NCI-H1694 (cell line): ENCODE data around the gene CHST14.

ENCODE experiments used
- DNase-seq: peaks from one replicate; lab custom pipeline; 2025; lab: John Stamatoyannopoulos, UW

Gene CHST14, protein sequence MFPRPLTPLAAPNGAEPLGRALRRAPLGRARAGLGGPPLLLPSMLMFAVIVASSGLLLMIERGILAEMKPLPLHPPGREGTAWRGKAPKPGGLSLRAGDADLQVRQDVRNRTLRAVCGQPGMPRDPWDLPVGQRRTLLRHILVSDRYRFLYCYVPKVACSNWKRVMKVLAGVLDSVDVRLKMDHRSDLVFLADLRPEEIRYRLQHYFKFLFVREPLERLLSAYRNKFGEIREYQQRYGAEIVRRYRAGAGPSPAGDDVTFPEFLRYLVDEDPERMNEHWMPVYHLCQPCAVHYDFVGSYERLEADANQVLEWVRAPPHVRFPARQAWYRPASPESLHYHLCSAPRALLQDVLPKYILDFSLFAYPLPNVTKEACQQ

DNA sequence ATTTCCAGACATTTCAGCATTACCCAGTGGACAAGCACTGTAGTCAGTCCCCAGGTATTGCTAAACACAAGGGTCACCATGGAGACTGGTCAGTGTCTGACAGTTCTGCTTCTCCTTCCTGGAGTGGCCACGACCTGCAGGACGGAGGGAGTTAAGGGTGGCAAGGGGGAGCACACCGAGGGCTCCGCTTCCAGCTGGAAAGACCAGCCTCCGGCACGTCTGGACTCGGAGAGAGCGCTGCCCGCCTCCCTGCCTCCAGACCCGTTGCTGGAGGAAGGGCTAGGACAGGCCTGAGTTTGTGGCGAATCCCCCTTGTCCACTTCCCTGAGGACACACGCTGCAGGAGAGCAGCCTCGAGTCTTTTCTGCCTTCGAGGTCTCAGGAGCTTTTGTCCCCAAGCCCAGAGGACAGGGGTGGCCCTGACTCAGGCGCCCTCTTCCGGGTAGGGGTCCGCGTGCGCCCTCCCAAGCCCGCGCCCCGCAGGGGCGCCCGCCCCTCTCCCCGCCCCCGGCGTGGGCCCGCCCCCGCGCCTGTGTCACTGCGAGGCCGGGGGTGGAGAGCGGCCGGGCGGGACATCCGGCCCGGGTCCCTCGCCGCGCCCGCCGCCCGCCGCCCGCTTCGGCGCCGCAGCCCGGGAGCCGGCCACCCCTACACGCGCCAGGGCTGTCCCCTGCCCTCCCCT, at the start of gene CHST14:
Gene CHST14, plus strand, starts transcription at position 562 of the 682 bp plus-strand sequence. CDS start 230 bp downstream, outside the sequence.
- DNase-seq, result peak; percentile 33

DNA sequence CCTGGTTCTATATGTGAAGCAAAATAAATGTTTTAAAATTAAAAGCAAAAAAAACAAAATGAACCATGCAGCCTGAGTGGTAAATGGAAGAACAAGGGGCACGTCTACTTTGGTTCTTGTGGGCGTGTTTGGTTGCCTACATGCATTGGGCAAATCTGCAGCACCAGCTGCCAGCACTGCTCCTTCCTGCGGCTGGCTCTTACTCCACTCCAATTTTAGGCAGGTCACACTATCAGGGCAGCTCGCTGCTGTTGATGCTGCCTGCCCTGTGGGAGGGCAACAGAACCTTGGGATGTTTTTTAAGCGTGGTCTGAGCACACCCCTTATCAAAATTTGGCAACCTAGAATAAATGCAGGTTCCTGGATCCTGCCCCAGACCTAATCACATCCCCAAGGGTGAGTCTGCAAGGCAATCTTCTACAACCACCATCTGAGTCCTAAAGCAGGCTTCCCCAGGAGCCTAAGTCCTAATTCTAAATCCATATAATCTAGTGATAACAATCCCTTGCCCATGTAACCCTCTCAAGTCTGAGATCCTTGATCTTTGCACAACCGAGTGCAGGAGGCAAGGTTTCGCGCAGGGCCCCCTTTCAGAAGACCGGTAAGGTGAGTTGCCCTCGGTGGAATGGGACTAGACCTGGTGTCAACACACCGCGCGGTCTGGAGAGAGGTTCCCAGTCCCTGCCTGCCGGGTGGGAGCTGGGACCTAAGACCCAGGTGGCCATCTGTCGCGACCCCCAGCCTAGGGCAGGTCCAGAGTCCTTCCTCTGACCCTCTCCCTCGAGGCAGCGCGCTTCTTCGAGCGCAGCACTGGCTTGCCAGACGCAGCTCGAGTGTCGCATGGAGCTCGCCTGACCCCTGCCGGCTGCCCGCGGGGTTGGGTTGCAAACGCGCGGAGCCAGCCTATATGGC, 49.3 kb upstream of the CHST14 start:
- peak; percentile 54 for DNase-seq

DNA sequence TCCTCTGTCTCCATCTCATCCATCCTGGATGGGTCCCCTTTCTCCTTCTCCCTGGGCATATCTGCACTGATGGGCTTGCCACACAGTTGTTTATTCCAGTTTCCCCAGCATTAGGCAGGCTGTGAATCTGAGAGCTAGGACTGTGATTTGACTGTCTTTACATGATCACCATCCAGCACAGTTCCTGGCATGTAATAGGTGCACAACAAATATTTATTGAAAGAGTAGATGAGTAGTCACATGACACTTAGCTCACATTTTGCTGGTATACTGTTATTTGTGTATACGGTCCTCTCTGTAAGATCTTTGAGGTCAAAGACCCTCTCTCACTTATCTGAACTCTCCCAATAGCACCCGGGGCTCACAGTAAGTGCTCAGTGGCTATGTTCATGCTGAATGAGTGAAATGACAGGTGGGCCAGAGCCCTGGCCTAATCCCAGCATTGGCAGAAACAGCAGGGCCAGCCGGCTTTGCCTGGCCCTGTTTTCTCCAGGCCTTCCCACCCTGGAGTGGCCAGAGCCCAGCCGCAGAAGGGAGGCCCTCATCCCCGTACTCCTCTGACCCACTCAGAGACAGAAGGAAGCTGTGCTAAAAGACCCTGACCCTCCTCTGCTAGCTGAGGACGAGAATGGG, 46.2 kb upstream of the CHST14 start:
- no peak for DNase-seq

DNA sequence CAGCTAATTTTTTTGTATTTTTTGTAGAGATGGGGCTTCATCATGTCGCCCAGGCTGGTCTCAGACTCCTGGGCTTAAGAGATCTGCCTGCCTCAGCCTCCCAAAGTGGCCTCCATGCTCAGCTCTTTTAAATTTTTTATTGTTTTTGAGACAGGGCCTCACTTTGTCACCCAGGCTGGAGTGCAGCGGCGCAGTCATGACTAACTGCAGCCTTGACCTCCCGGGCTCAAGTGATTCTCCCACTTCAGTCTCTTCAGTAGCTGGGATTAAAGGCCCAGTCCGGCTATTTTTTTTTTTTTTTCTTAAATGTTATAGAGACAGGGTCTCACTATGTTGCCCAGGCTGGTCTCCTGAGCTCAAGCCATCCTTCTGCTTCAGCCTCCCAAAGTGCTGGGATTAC, 45.1 kb upstream of the CHST14 start:
- DNase-seq, result no peak

DNA sequence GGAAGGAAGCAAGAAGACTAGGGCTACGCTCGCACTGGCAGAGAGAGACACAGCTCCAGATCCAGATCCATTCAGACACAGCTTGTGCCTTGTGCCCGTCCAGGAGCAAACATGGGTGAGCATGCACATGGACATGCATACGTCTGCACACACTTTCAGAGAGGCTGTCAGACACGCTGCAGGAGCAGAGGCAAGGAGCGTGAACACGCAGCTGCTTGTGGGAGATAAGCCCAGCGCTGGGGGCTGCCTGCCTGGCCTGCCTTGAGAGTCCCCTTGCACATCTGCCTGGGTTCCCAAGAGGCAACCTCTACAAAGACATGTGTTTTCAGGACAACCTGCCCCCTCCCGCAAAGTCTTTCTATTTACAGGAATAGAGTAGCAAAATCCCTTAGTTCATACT, 43.6 kb upstream of the CHST14 start:
- no peak for DNase-seq

DNA sequence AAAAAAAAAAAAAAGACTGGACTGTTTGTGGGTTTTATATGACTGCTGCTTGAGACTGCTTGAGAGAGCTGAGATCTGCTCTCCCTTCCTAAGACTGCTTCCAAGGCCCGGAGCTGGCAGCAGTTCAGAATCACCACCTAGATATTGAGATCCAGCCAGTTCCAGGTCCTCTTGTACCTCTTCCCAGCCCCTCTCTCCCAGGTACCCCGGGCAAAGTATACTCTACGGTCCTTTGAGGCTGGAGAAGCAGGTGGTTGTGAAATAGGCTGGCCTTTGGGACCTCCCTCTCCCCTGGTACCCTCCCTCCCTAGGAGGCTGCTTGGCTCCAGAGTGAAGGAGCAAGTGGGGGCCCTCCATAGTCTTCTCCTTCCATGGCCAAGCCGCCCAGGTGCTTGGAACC, 42.6 kb upstream of the CHST14 start:
- no peak for DNase-seq

DNA sequence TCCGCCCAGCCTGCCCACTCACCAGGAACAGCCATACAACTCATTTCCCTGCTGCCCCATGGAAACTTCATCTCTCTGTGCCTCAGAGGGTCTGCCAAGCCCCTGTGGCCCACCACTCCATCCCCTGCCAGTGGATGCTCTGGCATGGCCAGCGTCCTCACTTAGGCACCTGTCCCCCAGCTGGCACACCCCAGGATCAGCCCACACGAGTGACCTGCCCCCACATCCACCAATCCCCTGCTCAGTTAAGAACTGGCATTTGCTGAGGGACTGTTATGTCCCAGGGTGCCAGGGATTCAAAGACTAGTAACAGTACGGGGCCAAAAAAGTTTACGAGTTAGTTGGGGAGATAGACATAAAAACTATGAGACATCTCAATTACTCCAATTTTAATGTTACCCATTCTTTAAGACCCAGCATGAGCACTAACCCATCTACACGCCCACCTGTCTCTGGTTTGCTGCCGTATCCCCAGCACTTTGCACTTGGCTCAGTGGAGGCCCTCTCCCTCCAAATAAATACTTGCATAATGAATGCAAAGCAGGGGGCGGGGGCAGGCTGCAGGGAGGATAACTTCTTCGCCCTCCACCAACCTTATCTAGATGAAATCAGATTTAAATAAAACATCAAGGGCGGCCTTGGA, 41.6 kb upstream of the CHST14 start:
- DNase-seq, result no peak

DNA sequence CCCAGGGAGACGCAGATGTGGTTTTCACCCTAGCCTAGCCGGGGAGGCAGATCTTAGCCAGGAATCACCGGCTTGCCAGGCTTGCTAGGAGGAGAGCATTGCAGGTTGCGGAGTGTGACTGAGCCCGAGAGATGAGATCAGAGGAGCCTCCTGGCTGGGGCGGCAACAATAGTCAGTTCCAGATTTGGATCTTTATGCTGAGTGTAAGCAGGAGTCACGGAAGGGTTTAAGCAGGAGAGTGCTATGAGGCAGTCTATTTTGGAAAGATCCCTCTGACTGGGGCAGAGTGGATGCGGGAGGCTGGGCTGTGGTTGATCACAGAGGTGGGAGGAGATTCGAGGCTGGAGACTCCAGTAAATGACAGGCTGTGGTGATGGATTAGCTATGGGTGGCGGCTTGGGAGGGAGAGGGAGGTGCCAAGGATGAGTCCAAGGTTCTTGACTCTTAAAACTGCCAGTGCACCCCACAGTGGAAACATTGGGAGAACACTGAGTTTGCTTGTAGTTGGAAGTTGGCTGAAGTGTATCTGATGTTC, 40.4 kb upstream of the CHST14 start:
- DNase-seq, result no peak

DNA sequence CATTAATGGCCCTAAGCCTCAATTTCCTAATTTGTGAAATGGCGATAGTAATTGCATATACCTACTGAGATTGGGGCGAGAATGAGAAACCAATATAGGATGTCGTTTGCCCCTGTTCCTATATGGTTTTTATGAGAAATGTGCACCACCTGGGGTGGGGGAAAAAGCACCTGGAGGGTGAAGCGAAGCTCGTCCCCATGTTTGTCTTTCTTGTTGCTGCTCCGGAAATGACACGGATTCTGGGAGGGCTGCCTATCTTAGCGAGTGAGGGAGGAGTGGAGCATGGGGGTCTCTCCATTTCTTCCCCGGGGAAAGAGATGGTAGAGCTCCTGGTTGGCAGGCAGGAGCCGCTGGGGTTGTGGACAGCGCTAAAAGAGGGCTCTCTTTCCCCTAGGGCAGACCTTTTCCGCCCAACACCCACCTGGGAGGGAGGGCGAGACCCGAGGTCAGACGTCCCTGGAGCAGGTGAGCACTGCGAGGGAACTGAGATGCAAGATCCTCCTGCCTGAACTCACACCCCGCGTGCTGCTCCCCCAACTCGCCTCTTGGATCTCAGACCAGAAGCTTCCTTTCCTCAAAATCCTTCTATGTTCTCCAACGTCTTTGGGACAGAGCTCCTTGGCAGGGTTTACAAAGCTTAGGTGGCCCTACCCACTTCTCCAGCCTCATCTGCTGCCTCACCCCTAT, 35.6 kb upstream of the CHST14 start:
- no peak for DNase-seq

DNA sequence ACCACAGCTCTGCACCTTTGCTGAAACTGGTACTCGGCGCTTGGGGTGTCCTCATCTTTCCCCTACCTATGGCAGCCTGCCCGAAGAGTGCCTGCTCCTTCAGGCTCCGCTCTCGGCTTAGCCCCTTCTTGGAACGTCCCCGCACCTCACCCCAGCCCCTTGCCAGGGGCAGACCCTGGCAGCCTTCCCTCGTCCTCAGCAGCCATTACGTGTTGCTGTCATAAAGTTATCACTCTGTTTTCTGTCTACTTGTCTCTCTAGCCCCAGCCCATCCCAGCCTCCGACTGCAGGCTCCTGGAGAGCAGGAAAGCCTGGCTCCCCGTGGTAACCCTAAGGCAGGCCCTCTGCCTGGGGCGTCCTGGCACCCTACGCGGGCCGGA, 35.1 kb upstream of the CHST14 start:
- no peak for DNase-seq

DNA sequence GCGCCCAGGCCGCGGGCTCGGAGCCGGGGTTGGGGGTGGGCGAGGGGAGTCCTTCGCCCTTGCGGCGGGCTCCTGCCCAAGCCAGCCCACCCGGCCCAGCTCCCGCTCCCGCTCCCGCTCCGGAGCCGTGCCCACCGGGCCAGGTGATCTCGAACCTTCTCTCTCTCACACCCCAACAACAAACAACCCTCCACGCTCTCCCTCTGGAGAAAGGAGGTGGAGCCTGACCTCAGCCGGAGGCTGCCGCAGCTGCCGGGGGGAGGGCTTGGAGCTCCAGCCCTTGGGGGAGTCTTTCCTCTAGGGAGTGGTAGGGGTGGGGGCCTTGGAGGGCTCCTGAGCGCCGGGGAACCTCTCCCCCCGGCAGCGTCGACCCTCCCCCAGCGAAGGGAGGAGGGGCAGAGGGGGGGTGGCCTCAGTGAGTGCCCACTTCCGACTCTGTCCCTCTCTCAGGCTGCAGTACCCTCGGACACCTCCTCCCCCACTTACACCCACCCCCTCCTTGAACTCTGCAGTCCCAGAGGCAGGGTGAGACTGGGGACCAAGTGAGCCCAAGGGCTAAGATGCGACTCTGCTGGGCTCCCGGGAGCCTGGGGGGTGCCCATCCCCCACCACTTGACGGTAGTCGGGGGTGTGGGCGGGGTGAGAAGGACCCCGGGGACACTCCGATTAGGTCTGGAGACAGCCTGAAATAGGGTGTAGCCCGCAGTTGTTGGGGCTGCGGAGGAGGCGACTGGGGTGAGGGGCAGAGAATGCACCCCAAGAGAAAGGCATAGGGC, 34.5 kb upstream of the CHST14 start:
- no peak for DNase-seq

DNA sequence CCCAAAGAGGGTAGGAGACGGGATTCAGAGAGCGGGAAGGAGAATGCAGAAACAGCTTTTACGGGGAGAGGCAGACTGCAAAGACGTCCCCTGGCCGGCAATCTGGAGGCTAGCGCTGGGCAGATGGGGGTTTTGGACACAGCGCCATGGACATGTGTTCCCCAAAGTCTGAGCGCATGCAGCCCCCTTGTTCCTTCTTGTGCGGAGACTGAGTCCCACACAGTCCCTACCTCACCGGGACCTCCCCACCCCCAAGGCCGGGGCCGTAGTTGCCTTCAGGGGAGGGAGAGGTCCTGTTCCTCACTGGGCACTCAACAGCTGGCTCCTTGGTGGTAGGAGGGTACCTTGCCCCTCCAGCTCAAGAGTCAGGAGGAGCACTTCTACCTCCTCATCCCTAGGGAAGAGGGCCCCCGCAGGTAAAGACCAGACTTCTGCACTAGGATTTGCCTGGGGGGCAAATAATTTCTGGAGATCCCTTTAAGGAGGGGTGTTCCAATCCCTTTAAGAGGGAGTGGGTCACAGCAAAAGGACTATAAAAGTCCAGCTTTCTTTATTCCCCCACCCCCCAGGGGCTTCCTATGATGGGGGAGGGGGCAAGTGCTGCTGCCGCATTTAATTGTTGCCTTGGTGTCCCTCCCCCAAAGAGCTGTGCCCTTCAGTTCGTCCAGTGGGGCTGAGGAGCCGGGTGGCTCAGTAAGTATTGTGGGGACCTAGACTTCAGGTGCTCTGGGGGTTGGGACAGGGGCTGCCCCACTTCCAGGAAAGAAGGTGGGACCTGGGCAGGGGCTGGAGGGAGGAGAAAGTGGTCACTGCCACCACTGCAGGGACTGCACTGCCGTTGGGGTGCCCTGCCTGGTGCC, 33.7 kb upstream of the CHST14 start:
- DNase-seq, result no peak

DNA sequence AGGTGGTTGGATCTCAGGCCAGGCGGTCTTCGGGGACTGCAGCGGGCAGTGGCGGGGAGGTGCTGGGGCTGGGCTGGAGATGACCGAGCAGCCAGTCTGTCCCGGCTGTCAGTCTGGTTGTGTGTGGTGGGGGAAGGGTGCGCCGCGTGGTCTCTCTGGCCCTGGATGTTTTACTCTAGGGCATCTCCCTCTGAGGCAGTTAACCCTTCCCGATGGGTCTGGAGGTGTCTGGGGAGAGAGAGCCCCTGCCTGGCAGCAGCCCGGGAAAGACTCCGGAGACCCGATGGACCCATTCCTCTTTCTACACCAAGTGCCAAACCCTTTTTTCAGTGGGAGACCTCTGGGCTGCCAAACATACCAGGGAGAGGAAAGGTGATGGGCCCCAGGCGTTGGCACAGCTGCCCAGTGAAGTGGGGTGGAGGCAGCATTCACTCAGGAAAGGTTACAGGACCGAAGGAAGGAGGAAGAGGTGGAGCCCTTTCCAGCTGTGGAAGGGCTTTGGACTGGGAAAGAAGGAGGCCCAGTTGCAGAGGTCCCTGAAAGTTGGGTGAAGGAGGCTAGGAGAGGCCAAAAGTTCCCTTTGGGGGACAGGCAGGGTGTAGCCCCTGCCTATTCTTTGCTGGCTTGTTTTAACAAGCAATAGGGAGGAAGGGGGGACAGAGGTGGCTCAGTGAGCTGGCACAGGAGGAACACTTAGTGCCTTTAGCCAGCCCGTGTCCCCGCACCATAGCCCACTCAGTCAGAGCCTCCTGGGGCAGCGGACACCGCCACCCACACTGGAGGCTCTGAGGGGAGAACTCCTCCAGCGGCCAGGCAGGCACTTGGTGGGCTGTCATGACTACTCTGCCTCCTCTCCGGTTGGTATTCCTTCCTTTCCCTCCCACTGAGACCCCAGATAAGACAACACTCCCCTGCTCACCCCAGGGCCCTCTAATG, 32.8 kb upstream of the CHST14 start:
- DNase-seq, result no peak

DNA sequence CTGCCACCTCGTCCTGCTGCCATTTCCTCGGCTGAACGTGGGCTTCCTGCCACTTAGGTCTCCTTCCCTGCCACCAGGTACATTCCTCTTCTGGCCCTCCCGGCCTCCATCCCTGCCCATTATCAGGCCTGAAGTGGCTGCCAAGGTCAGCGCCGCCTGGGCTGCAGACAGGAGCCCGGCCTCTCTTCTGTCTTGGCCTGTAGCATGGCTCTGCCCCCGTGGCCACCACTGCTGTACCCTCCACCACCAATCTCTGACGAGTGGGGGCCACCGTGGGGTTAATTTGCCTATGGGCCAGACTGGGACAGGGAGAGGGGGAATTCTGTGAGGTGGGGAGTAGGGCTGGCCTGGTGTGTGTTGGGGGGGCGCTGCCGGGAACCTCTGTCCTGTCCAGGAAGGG, 32.1 kb upstream of the CHST14 start:
- no peak for DNase-seq

DNA sequence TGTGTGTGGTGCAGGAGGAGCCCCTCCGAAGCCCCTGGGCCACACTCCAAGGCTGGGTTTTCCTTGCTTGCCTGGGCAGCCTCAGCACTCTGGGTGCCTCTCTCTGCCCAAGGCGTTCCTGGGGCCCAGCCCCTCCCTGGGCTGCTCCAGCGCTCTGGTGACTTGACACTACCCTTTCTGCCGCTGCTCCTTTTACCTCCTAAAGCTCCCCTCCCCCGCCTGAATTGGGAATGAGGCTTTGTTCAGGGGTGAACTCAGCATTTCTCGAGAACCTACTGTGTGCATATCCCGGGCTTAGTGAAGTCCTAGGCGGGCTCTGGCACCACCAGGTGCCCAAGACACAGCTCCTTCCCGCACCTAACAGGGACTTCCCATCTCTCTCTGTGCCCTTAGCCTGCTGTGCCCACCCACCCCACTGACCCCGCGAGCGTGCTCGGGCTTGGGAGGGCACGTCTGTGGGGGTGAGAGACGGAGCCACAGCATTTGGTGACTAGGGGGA, 31.3 kb upstream of the CHST14 start:
- no peak for DNase-seq

DNA sequence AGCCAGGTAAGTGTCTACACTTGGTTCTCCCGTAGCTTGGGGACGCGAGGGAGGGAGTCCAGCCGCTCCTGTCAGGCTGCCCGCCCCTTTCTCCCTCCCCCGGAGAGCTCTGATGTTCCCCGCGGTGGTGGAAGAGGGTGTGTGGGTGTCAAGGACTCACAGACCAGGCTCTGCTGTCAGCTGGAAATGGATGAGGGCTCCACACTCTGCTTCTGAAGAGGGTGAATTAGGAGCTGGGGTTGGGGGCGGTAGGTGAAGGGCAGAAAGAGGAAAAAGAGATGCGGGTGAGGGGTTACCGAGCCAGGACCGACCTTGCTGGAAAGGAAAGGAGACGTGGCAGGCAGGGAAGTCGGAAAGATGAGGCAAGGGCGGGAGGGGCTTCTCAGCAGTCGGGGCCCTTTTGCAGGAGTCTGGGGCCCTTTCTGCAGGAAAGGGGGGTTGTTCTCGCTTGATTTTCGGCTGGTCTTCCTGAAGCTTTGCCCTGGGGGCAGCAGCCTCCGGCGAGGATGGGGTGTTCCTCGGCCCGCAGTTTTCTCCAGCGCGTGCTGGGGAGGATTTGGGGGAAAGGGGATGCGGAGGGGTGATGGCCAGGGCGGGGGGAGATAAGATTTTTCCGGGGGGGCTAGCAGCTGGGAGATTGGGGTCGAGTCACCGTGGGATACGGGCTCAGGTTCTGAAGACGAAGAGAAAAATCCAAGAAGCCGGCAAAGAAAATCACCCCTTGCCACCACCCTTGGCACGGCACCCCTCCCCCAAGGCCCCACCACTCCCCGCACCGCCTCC, 30.6 kb upstream of the CHST14 start:
- DNase-seq, result no peak
